VCaP (cell line): Measurements from ENCODE around the gene EFCAB8.

ENCODE experiments used
- H3K27ac ChIP-seq: fragments of 450-650 bp; 2 replicates; pipeline ENCODE4 v1.5.1; 2017
- CTCF ChIP-seq: fragments of 450-650 bp; conservative IDR thresholded peaks from 2 replicates; pipeline ENCODE4 v1.5.1; 2017; ENCODE audit warnings: mild to moderate bottlenecking, moderate library complexity

EFCAB8 gene

GRCh38 chr20:32823078-32823477 lies 35.6 kb upstream of the EFCAB8 start:
- TF ChIP-seq CTCF, result no peak
- H3K27ac ChIP-seq, result no peak overlapping the region

GRCh38 chr20:32823737-32824588 lies 34.8 kb upstream of the EFCAB8 start:
- H3K27ac ChIP-seq, result no peak overlapping the region
- TF ChIP-seq CTCF, result no peak

- H3K27ac ChIP-seq, result no peak overlapping the region
- TF ChIP-seq CTCF, result no peak
Measured at GRCh38 chr20:32828029-32828680, 30.6 kb upstream of the EFCAB8 start.

- TF ChIP-seq CTCF, result no peak
- no peak overlapping the region; the same call in 1 of the 2 replicates for H3K27ac ChIP-seq
Measured at GRCh38 chr20:32829311-32830005, 29.3 kb upstream of the EFCAB8 start.

- TF ChIP-seq CTCF, result no peak
- no peak overlapping the region; the same call in 1 of the 2 replicates for H3K27ac ChIP-seq
Measured at GRCh38 chr20:32830437-32830836, 28.3 kb upstream of the EFCAB8 start.

- no peak for TF ChIP-seq CTCF
- H3K27ac ChIP-seq, result no peak overlapping the region
Measured at GRCh38 chr20:32831982-32832381, 26.7 kb upstream of the EFCAB8 start.

GRCh38 chr20:32832664-32833063 lies 26.1 kb upstream of the EFCAB8 start:
- no peak overlapping the region for H3K27ac ChIP-seq

More at GRCh38 chr20:32832664-32833063, 26.1 kb upstream of the EFCAB8 start:
- TF ChIP-seq CTCF, result no peak
